ENCODE measurements around the gene EDDM13.

DNA sequence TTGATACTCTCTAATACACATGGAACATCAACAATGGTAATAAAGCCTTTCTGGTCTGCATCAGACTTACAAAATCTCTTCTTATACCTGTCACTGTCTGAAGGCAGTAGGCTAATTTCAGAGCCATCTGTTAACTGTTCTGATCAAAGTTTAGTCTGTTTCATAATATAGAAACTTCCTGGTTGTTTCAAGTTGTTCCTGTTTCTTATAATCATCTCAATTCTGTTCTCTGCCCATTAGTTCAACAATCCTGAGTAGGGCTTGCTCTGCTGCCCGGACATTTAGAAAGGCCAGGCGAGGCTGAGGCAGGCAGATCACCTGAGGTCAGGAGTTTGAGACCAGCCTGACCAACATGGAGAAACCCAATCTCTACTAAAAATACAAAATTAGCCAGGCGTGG lies 47.4 kb downstream of the EDDM13 start:
- no peak for TF ChIP-seq POLR2A (IDR thresholded peaks at IDR 0.05)
- no peak for TF ChIP-seq CTCF (IDR thresholded peaks at IDR 0.05)

Data from adrenal gland (tissue), 5 donors.